ENCODE results near the gene TPPP2.
"Not testable (repeated sequence)": the region's sequence is repeated elsewhere in the genome, so short reads cannot be mapped to it uniquely, and the experiment has no call there.

TPPP2 gene

GRCh38 chr14:21034707-21035106 is 4.7 kb downstream of the TPPP2 start, which contains the start of gene RNASE13:
Gene RNASE13, minus strand, starts transcription at chr14:21034807. Its CDS starts 519 bp downstream, at chr14:21034288.
- Histone ChIP-seq H3K27ac (no peak within 1 kb of the TSS), H3K4me3 (no peak within 1 kb of the TSS), H3K4me2 (no peak within 1 kb of the TSS), H3K9me3 (no peaks in the 10 kb centered on the region), H3K9ac (no peak within 1 kb of the TSS), H4K20me1 (no peaks in the 10 kb centered on the region), H3K36me3 (no peaks in the 10 kb centered on the region), H3K4me1 (no peaks in the 10 kb centered on the region), H3K27me3 (no peaks in the 10 kb centered on the region)
- no peak for TF ChIP-seq Cebpa-rat (IDR thresholded peaks at IDR 0.05)

GRCh38 chr14:21036751-21037150 is 6.7 kb downstream of the TPPP2 start:
- Histone ChIP-seq H3K36me3 (no peaks in the 10 kb centered on the region), H3K9me3 (no peaks in the 10 kb centered on the region), H3K4me2 (no peak overlapping the region), H3K9ac (no peak overlapping the region), H3K27me3 (no peaks in the 10 kb centered on the region), H3K4me3 (no peak overlapping the region), H3K27ac (no peak overlapping the region), H4K20me1 (no peaks in the 10 kb centered on the region), H3K4me1 (no peaks in the 10 kb centered on the region)
- TF ChIP-seq Cebpa-rat (IDR thresholded peaks at IDR 0.05), result no peak

- Histone ChIP-seq H3K27ac (no peak overlapping the region), H3K4me1 (no peaks in the 10 kb centered on the region), H3K36me3 (no peaks in the 10 kb centered on the region), H3K4me3 (no peak overlapping the region), H3K9me3 (no peaks in the 10 kb centered on the region), H3K27me3 (no peaks in the 10 kb centered on the region), H3K9ac (no peak overlapping the region), H4K20me1 (no peaks in the 10 kb centered on the region), H3K4me2 (no peak overlapping the region)
- no peak for TF ChIP-seq Cebpa-rat (IDR thresholded peaks at IDR 0.05)
These were observed 7.1 kb downstream of the TPPP2 start for GRCh38 chr14:21037156-21037555.

- H3K4me3 ChIP-seq, result no peak overlapping the region
- H3K4me2 ChIP-seq, result no peak overlapping the region
- no peak overlapping the region for H3K27ac ChIP-seq
- no peak overlapping the region for H3K9ac ChIP-seq
- no peaks in the 10 kb centered on the region for H3K4me1 ChIP-seq
- H3K27me3 ChIP-seq, result no peaks in the 10 kb centered on the region
- TF ChIP-seq Cebpa-rat (IDR thresholded peaks at IDR 0.05), result no peak
- no peaks in the 10 kb centered on the region for H3K9me3 ChIP-seq
- H3K36me3 ChIP-seq, result no peaks in the 10 kb centered on the region
- H4K20me1 ChIP-seq, result no peaks in the 10 kb centered on the region
These were observed 8.7 kb downstream of the TPPP2 start for GRCh38 chr14:21038441-21039422.

- Histone ChIP-seq H3K4me3 (no peak overlapping the region), H3K36me3 (no peaks in the 10 kb centered on the region), H3K4me1 (peaks cover 9% of the 10 kb centered on the region), H3K27me3 (no peaks in the 10 kb centered on the region), H4K20me1 (no peaks in the 10 kb centered on the region), H3K27ac (no peak overlapping the region), H3K9ac (no peak overlapping the region), H3K4me2 (no peak overlapping the region), H3K9me3 (no peaks in the 10 kb centered on the region)
- no peak for TF ChIP-seq Cebpa-rat (IDR thresholded peaks at IDR 0.05)
These were observed 9.8 kb downstream of the TPPP2 start for GRCh38 chr14:21039585-21040369.

GRCh38 chr14:21040370-21040925 is 10.4 kb downstream of the TPPP2 start:
- H4K20me1 ChIP-seq, result no peaks in the 10 kb centered on the region
- H3K9ac ChIP-seq, result no peak overlapping the region
- H3K4me1 ChIP-seq, result peaks cover 12% of the 10 kb centered on the region
- no peak overlapping the region for H3K4me2 ChIP-seq
- H3K4me3 ChIP-seq, result no peak overlapping the region
- no peak for TF ChIP-seq Cebpa-rat (IDR thresholded peaks at IDR 0.05)
- no peaks in the 10 kb centered on the region for H3K36me3 ChIP-seq
- H3K27me3 ChIP-seq, result no peaks in the 10 kb centered on the region
- H3K27ac ChIP-seq, result no peak overlapping the region
- H3K9me3 ChIP-seq, result no peaks in the 10 kb centered on the region

GRCh38 chr14:21040941-21041340 is 10.9 kb downstream of the TPPP2 start:
- H3K4me1 ChIP-seq, result peaks cover 12% of the 10 kb centered on the region
- not testable (repeated sequence) for H3K27ac ChIP-seq, H3K4me2 ChIP-seq, H3K9me3 ChIP-seq, H4K20me1 ChIP-seq, H3K36me3 ChIP-seq, H3K27me3 ChIP-seq, H3K9ac ChIP-seq, H3K4me3 ChIP-seq

- Histone ChIP-seq H3K9me3 (no peaks in the 10 kb centered on the region), H3K27me3 (no peaks in the 10 kb centered on the region), H3K9ac (no peak within 1 kb of the TSS), H3K27ac (no peak within 1 kb of the TSS), H4K20me1 (no peaks in the 10 kb centered on the region), H3K4me2 (no peak within 1 kb of the TSS), H3K4me3 (no peak within 1 kb of the TSS), H3K4me1 (peaks cover 12% of the 10 kb centered on the region), H3K36me3 (no peaks in the 10 kb centered on the region)
- no peak for TF ChIP-seq Cebpa-rat (IDR thresholded peaks at IDR 0.05)
These were observed 11.8 kb downstream of the TPPP2 start, which contains the start of gene RNASE7 for GRCh38 chr14:21041676-21042433. Gene RNASE7, plus strand, starts transcription at chr14:21042362. Its CDS starts 631 bp downstream, at chr14:21042993.

- H3K27ac ChIP-seq, result no peak overlapping the region
- no peak overlapping the region for H3K9ac ChIP-seq
These were observed 12.9 kb downstream of the TPPP2 start for GRCh38 chr14:21042918-21043317.

More at GRCh38 chr14:21042918-21043317, 12.9 kb downstream of the TPPP2 start:
- Histone ChIP-seq H4K20me1 (no peaks in the 10 kb centered on the region), H3K36me3 (no peaks in the 10 kb centered on the region), H3K9me3 (no peaks in the 10 kb centered on the region), H3K27me3 (no peaks in the 10 kb centered on the region), H3K4me2 (no peak overlapping the region), H3K4me1 (peaks cover 12% of the 10 kb centered on the region), H3K4me3 (no peak overlapping the region)
- TF ChIP-seq Cebpa-rat (IDR thresholded peaks at IDR 0.05), result no peak
